Natural killer cell (primary cell): Measurements from ENCODE around the gene CUEDC1. TPM values are rescaled to one million over a fixed set of nuclear protein-coding genes. Genes with fewer than 3 reads are reported as not detected.

Experiments used
- ATAC-seq, 3 donors: fragments of 150-1000 bp in 2 of 3; fragments of 200-7000 bp in 1 of 3; cut with Tn5 transposase; 1 replicate in 1 of 3; 2 replicates in 2 of 3; pipeline ENCODE4 v1.10.0; 2021; ENCODE audit warnings: mild to moderate bottlenecking in 2 of 3, moderate library complexity in 2 of 3
- DNase-seq, 2 donors: peaks; one replicate each; pipeline versions ENCODE4 v3.0.0 to v3.0.0-alpha.2; 2013 to 2021; ENCODE audit warnings: mixed read lengths in 1 of 2
- H3K27ac ChIP-seq: one replicate; pipeline ENCODE4 v1.5.1; 2013; ENCODE audit warnings: mild to moderate bottlenecking, low read length
- H3K27me3 ChIP-seq: one replicate; pipeline ENCODE4 v1.6.1; 2013; ENCODE audit warnings: low read length; ENCODE audit not compliant: control insufficient read depth, insufficient read depth
- H3K36me3 ChIP-seq: one replicate; pipeline ENCODE4 v1.6.1; 2013; ENCODE audit warnings: low read length; ENCODE audit not compliant: control insufficient read depth, insufficient read depth
- H3K4me1 ChIP-seq: one replicate; pipeline ENCODE4 v1.6.1; 2013; ENCODE audit warnings: low read length; ENCODE audit not compliant: control insufficient read depth, insufficient read depth
- H3K4me3 ChIP-seq: one replicate; pipeline ENCODE4 v1.5.1; 2013; ENCODE audit warnings: low read length
- H3K9me3 ChIP-seq: one replicate; pipeline ENCODE4 v1.6.1; 2013; ENCODE audit warnings: low read length; ENCODE audit not compliant: control insufficient read depth, insufficient read depth
- H3K27ac Mint-ChIP-seq, 2 donors: one replicate each; pipeline ENCODE4 v1.8.0; 2022; ENCODE audit warnings: mild to moderate bottlenecking in 2 of 2, mixed read lengths in 2 of 2, moderate library complexity in 1 of 2
- H3K27me3 Mint-ChIP-seq, 2 donors: one replicate each; pipeline ENCODE4 v1.8.0; 2022; ENCODE audit warnings: low read depth in 2 of 2, mixed read lengths in 2 of 2
- H3K36me3 Mint-ChIP-seq: one replicate; pipeline ENCODE4 v1.8.0; 2022; ENCODE audit warnings: mixed read lengths
- H3K4me1 Mint-ChIP-seq, 2 donors: one replicate each; pipeline ENCODE4 v1.8.0; 2022; ENCODE audit warnings: mixed read lengths in 2 of 2
- H3K4me3 Mint-ChIP-seq: one replicate; pipeline ENCODE4 v1.8.0; 2022; ENCODE audit warnings: mild to moderate bottlenecking, moderate library complexity, mixed read lengths
- H3K9me3 Mint-ChIP-seq, 2 donors: one replicate each; pipeline ENCODE4 v1.8.0; 2022; ENCODE audit warnings: mixed read lengths in 2 of 2
- CTCF ChIP-seq: fragments of 200-600 bp; IDR thresholded peaks from one replicate; pipeline ENCODE4 v1.8.0; 2022; ENCODE audit warnings: antibody characterized with exemption
- WGBS: methylation state at CpG from one replicate; pipeline ENCODE4 v1.1.7; 2013; ENCODE audit warnings: missing lambda C conversion rate; ENCODE audit not compliant: insufficient coverage; 5-methylcytosine and 5-hydroxymethylcytosine counted together
- intact Hi-C: fragments of 100-400 bp; cut with micrococcal nuclease; formaldehyde crosslinking; loops from one replicate; pipeline ENCODE4 v1.14.2; 2022
- total RNA-seq, 4 donors: library from RNA; stranded (reverse); fragments of 120-200 nt in 1 of 4; gene quantifications; one replicate each; pipeline versions ENCODE4 v1.2.3 to v1.2.4, GENCODE V29; 2013 to 2022

CUEDC1 gene
- total RNA-seq, 3 donors from 2014 or later (not counting 1 experiment from before 2014, with no cell fraction given), result 1.5 to 3.7 (median 2.6) TPM

- H3K4me3 Mint-ChIP-seq, result no peak overlapping the region
- ATAC-seq (no peak), DNase-seq (no peak)
- no peaks in the 10 kb centered on the region for H3K9me3 ChIP-seq
- no peaks in the 10 kb centered on the region for H3K36me3 Mint-ChIP-seq
- 86% methylated on average over 10 of the region's 10 CpGs for WGBS
- no peak overlapping the region for H3K27ac ChIP-seq
- H3K4me1 ChIP-seq, result peaks cover 14% of the 10 kb centered on the region
- H3K4me1 Mint-ChIP-seq, result peaks cover 0 to 8% of the 10 kb centered on the region in 2 donors
- peaks cover 4% of the 10 kb centered on the region for H3K27me3 ChIP-seq
- H3K36me3 ChIP-seq, result no peaks in the 10 kb centered on the region
- no peak overlapping the region for H3K27ac Mint-ChIP-seq
- H3K9me3 Mint-ChIP-seq, result no peaks in the 10 kb centered on the region
- no peak overlapping the region for H3K4me3 ChIP-seq
- no peak for TF ChIP-seq CTCF
- peaks cover 13 to 21% of the 10 kb centered on the region in 2 donors for H3K27me3 Mint-ChIP-seq
- intact Hi-C loops, result no loop called here
Measured at GRCh38 chr17:57856792-57857620, 98.2 kb downstream of the CUEDC1 start.

GRCh38 chr17:57855391-57856035 lies 99.7 kb downstream of the CUEDC1 start:
- TF ChIP-seq CTCF, result no peak
- peaks cover 2% of the 10 kb centered on the region for H3K27me3 ChIP-seq
- no peak overlapping the region for H3K4me3 ChIP-seq
- no peak overlapping the region for H3K27ac ChIP-seq
- no peaks in the 10 kb centered on the region for H3K9me3 ChIP-seq
- no peaks in the 10 kb centered on the region for H3K36me3 Mint-ChIP-seq
- H3K27ac Mint-ChIP-seq, result no peak overlapping the region
- intact Hi-C loops, result no loop called here
- no peak for DNase-seq
- H3K27me3 Mint-ChIP-seq, result peaks cover 7 to 11% of the 10 kb centered on the region in 2 donors
- H3K9me3 Mint-ChIP-seq, result no peaks in the 10 kb centered on the region
- H3K4me1 ChIP-seq, result peaks cover 11% of the 10 kb centered on the region
- H3K36me3 ChIP-seq, result no peaks in the 10 kb centered on the region
- H3K4me1 Mint-ChIP-seq, result peaks cover 7 to 12% of the 10 kb centered on the region in 2 donors
- WGBS, result 98% methylated on average over 4 of the region's 6 CpGs
- no peak for ATAC-seq
- H3K4me3 Mint-ChIP-seq, result no peak overlapping the region

GRCh38 chr17:57853695-57854094 lies 101.5 kb downstream of the CUEDC1 start:
- no peak overlapping the region for H3K4me3 ChIP-seq
- no peaks in the 10 kb centered on the region for H3K9me3 ChIP-seq
- TF ChIP-seq CTCF, result no peak
- H3K27me3 Mint-ChIP-seq, result peaks cover 0 to 3% of the 10 kb centered on the region in 2 donors
- H3K4me3 Mint-ChIP-seq, result peak overlapping the region; percentile 49
- WGBS, result 93% methylated on average over 8 of the region's 8 CpGs
- H3K27ac Mint-ChIP-seq, result no peak overlapping the region
- no peaks in the 10 kb centered on the region for H3K36me3 ChIP-seq
- intact Hi-C loops, result no loop called here
- peaks cover 2% of the 10 kb centered on the region for H3K27me3 ChIP-seq
- no peaks in the 10 kb centered on the region for H3K36me3 Mint-ChIP-seq
- no peak for ATAC-seq
- peaks cover 18% of the 10 kb centered on the region for H3K4me1 ChIP-seq
- H3K9me3 Mint-ChIP-seq, result no peaks in the 10 kb centered on the region
- peaks cover 25 to 29% of the 10 kb centered on the region in 2 donors for H3K4me1 Mint-ChIP-seq
- no peak for DNase-seq
- no peak overlapping the region for H3K27ac ChIP-seq
